GM18517 (cell line): Measurements from ENCODE around the gene PTK7.
"Not testable (repeated sequence)": the region's sequence is repeated elsewhere in the genome, so short reads cannot be mapped to it uniquely, and the experiment has no call there.

Source experiments
- ATAC-seq: cut with Tn5 transposase; IDR thresholded peaks from one replicate; pipeline ENCODE4 v1.9.1; 2021; ENCODE audit warnings: mild to moderate bottlenecking, moderate library complexity; ENCODE audit not compliant: unreplicated experiment

PTK7 gene

GRCh38 chr6:43053545-43054205, 22.4 kb upstream of the PTK7 start, which contains the start of gene CUL7:
CUL7 (minus strand) TSS chr6:43053851; CDS start chr6:43052788, 1,063 bp downstream.
- peak; percentile 84 for ATAC-seq

DNA sequence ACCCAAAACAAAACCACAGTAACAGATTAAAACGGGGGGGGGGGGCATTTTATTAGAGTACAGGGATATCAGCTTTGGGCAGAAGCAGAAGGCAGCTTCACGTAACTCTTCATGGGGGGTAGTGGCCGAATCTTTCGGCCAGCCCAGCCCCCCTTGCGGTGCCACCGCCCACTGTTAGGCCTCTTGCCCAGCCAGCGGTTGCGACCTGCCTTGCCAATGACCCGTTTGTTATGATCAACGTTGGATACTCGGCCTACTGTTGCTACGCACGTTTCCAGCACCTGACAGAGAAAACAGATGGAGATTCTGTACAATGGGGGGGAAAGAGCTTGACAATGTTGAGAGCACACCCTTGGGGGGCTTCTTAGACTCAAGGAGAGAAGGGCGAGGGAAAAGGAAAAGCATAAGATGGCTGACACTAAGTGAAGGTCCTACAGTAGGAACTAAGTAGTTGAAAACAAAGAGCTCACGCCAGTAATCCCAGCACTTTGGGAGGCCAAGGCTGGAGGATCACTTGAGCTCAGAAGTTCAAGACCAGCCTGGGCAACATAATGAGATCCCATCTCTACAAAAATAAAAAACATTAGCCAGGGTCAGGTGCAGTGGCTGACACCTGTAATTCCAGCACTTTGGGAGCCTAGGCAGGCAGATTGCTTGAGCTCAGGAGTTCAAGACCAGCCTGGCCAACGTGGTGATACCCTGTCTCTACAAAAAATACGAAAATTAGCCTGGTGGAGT, 21.7 kb upstream of the PTK7 start:
- no peak for ATAC-seq

DNA sequence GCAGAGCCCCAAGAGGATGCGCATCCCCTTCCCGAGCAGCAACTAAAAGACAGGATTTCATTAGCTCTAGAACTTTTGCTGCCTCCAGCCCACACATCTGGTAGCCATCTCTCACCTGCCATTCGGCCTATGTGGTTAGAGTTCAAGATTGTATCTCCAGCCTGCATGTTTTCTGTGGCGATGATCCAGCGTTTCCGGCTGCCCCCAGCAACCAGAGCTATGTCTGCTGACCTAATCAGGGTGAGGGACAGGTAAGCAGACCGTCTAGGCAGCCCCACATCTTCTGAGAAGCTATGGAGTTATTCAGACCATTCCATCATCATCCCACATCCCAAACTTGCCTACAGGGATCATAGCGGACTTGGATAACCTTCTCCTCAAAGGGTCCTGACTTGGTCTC, 20.1 kb upstream of the PTK7 start:
- no peak for ATAC-seq

DNA sequence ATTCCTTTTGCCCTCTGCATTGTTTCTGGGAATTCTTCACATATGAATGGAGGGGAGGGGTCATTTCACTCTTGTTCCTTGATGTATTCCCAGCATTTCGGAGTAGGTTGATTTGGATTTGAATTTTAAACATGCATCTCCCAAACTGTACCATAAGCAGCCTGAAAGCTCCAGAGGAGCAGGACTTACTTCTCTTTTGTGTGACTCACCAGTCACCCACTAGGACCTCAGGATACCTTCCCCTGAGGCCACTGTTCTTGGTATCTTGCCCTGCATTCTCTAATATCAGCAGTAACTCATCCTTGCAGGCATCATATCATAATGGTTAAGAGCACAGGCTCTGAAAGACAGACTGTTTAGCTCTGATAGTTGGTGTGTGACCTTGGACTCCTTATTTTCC, 17.6 kb upstream of the PTK7 start:
- ATAC-seq = no peak

- peak; percentile 90 for ATAC-seq
These were observed 16.7 kb upstream of the PTK7 start, which contains the start of the genes KLC4 and MRPL2 for GRCh38 chr6:43059168-43060033. KLC4 (plus strand) TSS chr6:43059631; CDS start chr6:43061336, 1,705 bp downstream. MRPL2 (minus strand) TSS chr6:43059434; CDS start chr6:43059381, 53 bp downstream.

DNA sequence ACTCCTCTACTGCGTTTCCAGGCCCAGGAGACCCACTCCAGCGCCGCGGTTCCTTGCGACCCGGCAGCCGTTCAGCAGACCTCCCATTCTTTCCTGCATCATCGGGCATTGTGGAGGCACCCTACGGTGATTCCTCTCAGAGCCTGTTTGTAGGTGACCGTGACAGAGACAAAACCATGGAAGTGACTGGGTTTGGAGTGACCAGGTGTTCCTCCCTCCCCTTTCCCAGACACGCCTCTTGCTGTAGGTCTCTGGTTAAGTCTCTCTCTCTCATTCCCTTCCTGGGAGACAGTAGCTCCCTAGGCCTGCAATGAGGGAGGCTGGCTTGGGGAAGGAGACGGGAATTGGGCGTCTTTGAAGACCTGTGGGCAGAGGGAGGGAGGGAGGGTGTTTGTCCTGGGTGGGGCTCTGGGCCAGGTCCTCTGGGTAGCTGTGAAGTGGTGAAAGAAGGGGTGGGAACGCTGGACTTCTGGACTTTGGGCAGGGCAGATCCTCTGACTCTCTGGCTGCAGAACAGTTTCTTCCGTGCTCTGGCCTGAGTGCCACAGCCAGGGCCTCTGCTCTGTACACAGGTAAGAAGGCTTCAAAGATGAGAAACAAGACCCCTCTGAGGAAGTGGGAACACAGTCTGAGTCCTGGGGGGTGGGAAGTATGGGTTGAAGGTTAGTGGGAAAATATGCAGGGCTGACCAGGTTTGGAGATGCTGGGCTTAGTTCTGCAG, 15.9 kb upstream of the PTK7 start:
- no peak for ATAC-seq

GRCh38 chr6:43060755-43061633, 15.1 kb upstream of the PTK7 start:
- no peak for ATAC-seq

DNA sequence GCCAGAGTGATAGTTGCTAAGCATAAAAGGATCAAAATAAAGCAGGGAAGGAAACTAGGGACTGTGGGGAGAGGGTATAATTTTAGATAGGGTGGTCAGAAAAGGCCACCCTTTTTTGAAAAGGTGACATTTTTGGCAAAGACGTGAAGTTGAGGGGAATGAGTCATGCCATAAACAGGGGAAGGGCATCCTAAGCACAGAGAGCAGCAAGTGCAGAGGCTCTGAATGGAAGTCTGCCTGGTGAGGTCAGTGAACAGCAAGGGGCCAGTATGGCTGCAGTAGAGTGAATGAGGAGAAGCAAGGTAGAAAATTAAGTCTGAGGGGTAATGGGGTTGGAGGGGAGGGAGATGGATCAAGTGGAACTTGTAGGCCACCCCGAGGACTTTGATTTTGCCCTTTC, 14.3 kb upstream of the PTK7 start:
- ATAC-seq = no peak

- ATAC-seq = no peak
These were observed 13.3 kb upstream of the PTK7 start for GRCh38 chr6:43062818-43063217.

- ATAC-seq = no peak
These were observed 6.0 kb upstream of the PTK7 start for GRCh38 chr6:43070028-43070632.

DNA sequence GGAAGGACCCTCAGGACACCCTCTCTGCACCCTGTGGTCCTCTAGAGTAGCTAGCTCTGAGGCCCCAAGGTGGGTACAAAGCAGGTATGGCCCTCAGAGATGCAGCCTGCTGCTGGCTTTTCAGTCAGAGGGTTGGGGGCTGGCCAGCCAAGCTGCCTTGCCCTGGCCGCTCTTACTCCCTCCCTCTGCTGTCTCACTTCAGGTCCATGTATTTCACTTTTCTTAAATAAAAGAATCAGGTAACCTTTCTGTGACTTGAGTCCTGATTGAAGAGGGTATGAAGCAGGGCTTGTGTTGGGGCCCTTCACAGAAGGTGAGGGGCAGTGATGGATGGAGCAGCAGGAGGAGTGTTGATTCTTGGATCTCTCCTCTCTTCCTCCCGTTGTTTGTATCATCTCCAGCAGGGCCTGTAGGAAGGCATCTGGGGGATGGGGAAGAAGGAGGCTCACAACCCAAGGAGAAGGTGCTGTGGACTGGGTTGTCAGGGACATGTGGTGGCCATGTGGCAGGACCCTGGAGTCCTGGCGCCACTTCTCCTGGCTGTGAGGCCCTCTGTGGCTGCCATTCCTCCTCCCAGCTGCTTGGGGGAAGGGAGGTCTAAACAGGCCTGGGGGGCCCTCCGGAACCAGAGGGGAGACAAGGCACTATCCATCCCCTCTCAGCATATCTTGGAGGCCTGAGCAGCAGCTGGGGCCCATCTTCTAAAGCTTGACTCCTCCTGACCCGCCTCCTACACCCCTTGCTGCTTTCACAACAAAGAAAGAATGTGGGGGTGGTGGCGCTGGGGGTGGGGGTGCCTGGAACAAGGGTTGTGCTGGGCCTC, 1.1 kb upstream of the PTK7 start:
- ATAC-seq = no peak

- ATAC-seq = no peak
These were observed 584 bp downstream of the PTK7 start for GRCh38 chr6:43076464-43077332.

- no peak for ATAC-seq
These were observed 1.3 kb downstream of the PTK7 start for GRCh38 chr6:43077333-43077809.

GRCh38 chr6:43077981-43078511, 1.9 kb downstream of the PTK7 start:
- ATAC-seq = no peak

GRCh38 chr6:43078691-43079090, 2.6 kb downstream of the PTK7 start:
- no peak for ATAC-seq

- ATAC-seq = no peak
These were observed 4.9 kb downstream of the PTK7 start for GRCh38 chr6:43081043-43081442.

GRCh38 chr6:43081922-43082321, 5.8 kb downstream of the PTK7 start:
- not testable (repeated sequence) for ATAC-seq
